DMS153 (cell line): ENCODE measurements around the gene KCNIP3.

ENCODE experiments used
- DNase-seq: peaks from one replicate; lab custom pipeline; 2025; lab: John Stamatoyannopoulos, UW

Gene KCNIP3

GRCh38 chr2:95294579-95295250 lies 2.4 kb upstream of the KCNIP3 start:
- DNase-seq: no peak

- DNase-seq: no peak
Measured at GRCh38 chr2:95295376-95295775, 1.8 kb upstream of the KCNIP3 start.

- peak; percentile 63 for DNase-seq
Measured at GRCh38 chr2:95296011-95296410, 1.1 kb upstream of the KCNIP3 start.

- no peak for DNase-seq
Measured at GRCh38 chr2:95297639-95298395, 670 bp downstream of the KCNIP3 start.

- no peak for DNase-seq
Measured at GRCh38 chr2:95298486-95299111, 1.5 kb downstream of the KCNIP3 start.

GRCh38 chr2:95299961-95300360 lies 2.8 kb downstream of the KCNIP3 start:
- no peak for DNase-seq

GRCh38 chr2:95300450-95300849 lies 3.3 kb downstream of the KCNIP3 start:
- DNase-seq: peak; percentile 82

- DNase-seq: no peak
Measured at GRCh38 chr2:95301186-95301585, 4.0 kb downstream of the KCNIP3 start.

- DNase-seq: no peak
Measured at GRCh38 chr2:95301876-95302641, 4.9 kb downstream of the KCNIP3 start.

- no peak for DNase-seq
Measured at GRCh38 chr2:95303191-95303919, 6.2 kb downstream of the KCNIP3 start.

GRCh38 chr2:95305380-95306061 lies 8.4 kb downstream of the KCNIP3 start:
- DNase-seq: peak; percentile 42

GRCh38 chr2:95306336-95306895 lies 9.3 kb downstream of the KCNIP3 start:
- no peak for DNase-seq

- no peak for DNase-seq
Measured at GRCh38 chr2:95307036-95307435, 9.9 kb downstream of the KCNIP3 start.

- DNase-seq: no peak
Measured at GRCh38 chr2:95307878-95308277, 10.7 kb downstream of the KCNIP3 start.

- no peak for DNase-seq
Measured at GRCh38 chr2:95308426-95308990, 11.4 kb downstream of the KCNIP3 start.

GRCh38 chr2:95309599-95309998 lies 12.5 kb downstream of the KCNIP3 start:
- DNase-seq: no peak

- DNase-seq: no peak
Measured at GRCh38 chr2:95310216-95310615, 13.1 kb downstream of the KCNIP3 start.

- DNase-seq: no peak
Measured at GRCh38 chr2:95310651-95311050, 13.5 kb downstream of the KCNIP3 start.

- DNase-seq: no peak
Measured at GRCh38 chr2:95311815-95312542, 14.8 kb downstream of the KCNIP3 start.
